Nephron progenitor cell (in vitro differentiated cells): ENCODE results near the gene GNG10.

Source experiments
- DNase-seq: peaks from one replicate; pipeline ENCODE4 v3.0.0; 2021
- H3K27ac Mint-ChIP-seq: 2 replicates; pipeline ENCODE4 v1.8.0; 2021; ENCODE audit warnings: mild to moderate bottlenecking, moderate library complexity, mixed read lengths
- H3K27me3 Mint-ChIP-seq: 2 replicates; pipeline ENCODE4 v1.8.0; 2021; ENCODE audit warnings: mild to moderate bottlenecking, low read depth, mixed read lengths; ENCODE audit not compliant: poor library complexity
- H3K36me3 Mint-ChIP-seq: 2 replicates; pipeline ENCODE4 v1.8.0; 2021; ENCODE audit warnings: low read depth, mixed read lengths
- H3K4me1 Mint-ChIP-seq: 2 replicates; pipeline ENCODE4 v1.8.0; 2021; ENCODE audit warnings: mixed read lengths
- H3K4me3 Mint-ChIP-seq: 2 replicates; pipeline ENCODE4 v1.8.0; 2021; ENCODE audit warnings: mild to moderate bottlenecking, moderate library complexity, mixed read lengths
- H3K9me3 Mint-ChIP-seq: 2 replicates; pipeline ENCODE4 v1.8.0; 2021; ENCODE audit warnings: mild to moderate bottlenecking, moderate library complexity, mixed read lengths
- TF ChIP-seq, protein P1 (sequence below): fragments of 200-600 bp; sonication (generic); IDR thresholded peaks from 2 replicates; pipeline ENCODE4 v1.5.0; 2021; ENCODE audit warnings: antibody characterized with exemption

GNG10 gene

DNA sequence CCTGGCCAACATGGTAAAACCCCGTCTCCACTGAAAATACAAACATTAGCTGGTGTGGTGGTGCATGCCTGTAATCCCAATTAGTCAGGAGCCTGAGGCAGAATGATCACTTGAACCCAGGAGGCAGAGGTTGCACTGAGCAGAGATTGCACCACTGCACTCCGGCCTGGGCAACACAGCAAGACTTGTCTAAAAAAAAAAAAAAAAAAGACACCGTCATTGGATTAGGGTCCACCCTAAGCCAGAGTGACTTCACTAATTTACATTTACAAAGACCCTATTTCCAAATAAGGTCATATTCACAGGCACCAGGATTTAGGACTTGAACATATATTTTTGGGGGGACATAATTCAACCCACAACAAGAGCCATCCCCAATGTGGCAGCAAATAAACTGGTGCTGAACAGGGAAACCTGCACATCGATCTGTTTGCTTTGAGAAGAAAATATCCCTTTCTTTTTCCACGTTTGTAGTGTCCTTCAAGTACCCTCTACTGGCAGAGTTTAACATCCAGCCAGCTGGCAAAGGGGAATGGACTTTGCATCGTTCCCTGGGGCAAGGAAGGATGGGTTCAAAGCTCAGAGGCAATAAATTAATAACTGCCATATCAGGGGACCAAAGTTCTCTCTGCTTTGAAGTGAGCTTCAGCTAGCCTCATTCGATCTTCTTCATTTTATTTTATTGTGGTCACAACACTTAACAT is 34.0 kb upstream of the GNG10 start:
- no peak for DNase-seq
- Mint-ChIP-seq H3K4me3 (no peak overlapping the region), H3K9me3 (peaks cover 8% of the 10 kb centered on the region), H3K36me3 (no peaks in the 10 kb centered on the region), H3K4me1 (peaks cover 6% of the 10 kb centered on the region), H3K27ac (no peak overlapping the region), H3K27me3 (no peaks in the 10 kb centered on the region)
- TF ChIP-seq, protein P1, sequence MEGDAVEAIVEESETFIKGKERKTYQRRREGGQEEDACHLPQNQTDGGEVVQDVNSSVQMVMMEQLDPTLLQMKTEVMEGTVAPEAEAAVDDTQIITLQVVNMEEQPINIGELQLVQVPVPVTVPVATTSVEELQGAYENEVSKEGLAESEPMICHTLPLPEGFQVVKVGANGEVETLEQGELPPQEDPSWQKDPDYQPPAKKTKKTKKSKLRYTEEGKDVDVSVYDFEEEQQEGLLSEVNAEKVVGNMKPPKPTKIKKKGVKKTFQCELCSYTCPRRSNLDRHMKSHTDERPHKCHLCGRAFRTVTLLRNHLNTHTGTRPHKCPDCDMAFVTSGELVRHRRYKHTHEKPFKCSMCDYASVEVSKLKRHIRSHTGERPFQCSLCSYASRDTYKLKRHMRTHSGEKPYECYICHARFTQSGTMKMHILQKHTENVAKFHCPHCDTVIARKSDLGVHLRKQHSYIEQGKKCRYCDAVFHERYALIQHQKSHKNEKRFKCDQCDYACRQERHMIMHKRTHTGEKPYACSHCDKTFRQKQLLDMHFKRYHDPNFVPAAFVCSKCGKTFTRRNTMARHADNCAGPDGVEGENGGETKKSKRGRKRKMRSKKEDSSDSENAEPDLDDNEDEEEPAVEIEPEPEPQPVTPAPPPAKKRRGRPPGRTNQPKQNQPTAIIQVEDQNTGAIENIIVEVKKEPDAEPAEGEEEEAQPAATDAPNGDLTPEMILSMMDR, result no peak

DNA sequence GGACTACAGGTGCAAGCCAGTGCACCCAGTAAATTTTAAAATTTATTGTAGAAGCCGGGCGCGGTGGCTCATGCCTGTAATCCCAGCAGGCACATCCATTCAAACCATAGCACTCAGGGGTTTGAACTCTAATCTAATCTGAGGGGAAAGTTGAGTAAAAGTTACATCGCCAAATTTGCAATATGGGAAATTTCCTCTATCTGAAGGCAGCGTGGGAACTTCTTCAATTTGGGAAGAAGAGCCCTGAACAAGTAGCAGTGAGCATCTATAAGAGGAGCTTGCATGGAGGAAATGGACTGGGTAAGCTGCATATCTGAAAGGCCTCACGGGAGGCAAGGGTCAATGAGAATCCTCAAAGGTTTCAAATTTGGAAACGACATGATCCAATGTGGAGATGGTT is 33.0 kb upstream of the GNG10 start:
- Mint-ChIP-seq H3K4me3 (no peak overlapping the region), H3K27me3 (no peaks in the 10 kb centered on the region)
- TF ChIP-seq, protein P1, result no peak

DNA sequence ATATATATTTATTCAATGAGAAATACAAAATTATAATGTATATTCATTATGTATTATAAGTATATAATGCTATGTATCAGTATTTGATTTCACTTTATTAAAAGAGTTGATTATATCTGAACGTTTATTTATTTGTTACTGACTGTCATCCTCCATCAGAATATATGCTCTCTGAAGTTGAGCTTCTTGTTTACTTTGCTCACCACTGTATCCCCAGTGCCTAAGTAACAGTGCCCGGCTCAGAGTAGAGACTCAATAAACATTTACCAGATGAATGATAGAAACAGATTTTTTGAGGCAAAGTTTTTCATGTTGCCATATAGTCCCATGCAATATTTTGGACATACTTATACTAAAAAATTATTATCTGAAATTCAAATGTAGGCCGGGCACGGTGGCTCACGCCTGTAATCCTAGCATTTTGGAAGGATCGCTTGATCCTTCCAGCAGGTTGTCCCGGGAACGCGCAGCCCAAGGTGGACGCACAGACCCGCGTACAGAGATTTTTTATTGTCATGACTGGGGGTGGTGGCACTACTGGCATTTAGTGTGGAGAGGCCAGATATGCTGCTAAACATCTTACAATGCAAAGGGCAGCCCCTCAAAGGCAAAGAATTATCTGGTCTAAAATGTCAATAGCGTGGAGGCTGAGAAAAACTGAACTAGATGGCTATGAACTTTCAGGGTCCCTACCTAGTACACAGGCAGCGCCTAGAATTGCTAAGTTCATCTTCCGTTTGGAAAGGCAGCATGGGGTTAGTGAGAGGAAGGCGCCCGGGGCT is 31.0 kb upstream of the GNG10 start:
- peak overlapping the region; percentile 94 for H3K4me3 Mint-ChIP-seq
- peak overlapping the region; percentile 90 for H3K27ac Mint-ChIP-seq
- DNase-seq, result peak; percentile 19
- peaks cover 21% of the 10 kb centered on the region for H3K36me3 Mint-ChIP-seq
- peaks cover 29% of the 10 kb centered on the region for H3K4me1 Mint-ChIP-seq
- H3K9me3 Mint-ChIP-seq, result no peaks in the 10 kb centered on the region
- no peaks in the 10 kb centered on the region for H3K27me3 Mint-ChIP-seq
- TF ChIP-seq, protein P1, result no peak

More for the DNA sequence above, 33.0 kb upstream of the GNG10 start:
- Mint-ChIP-seq H3K9me3 (no peaks in the 10 kb centered on the region), H3K4me1 (peaks cover 16% of the 10 kb centered on the region), H3K36me3 (peaks cover 6% of the 10 kb centered on the region), H3K27ac (no peak overlapping the region)
- no peak for DNase-seq

DNA sequence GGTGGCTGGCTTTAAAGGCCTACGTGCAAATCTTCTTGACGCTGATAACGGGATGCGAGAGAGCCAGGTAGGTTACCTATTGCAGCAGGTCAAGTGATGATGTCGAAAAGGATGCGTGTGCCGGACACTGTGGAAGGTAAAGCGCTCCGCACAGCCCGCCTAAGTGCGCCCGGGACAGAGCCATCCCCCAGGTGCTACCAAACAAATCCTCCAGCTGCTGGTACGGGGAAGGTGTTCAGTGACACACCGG is 30.5 kb upstream of the GNG10 start:
- H3K4me3 Mint-ChIP-seq, result peak overlapping the region; percentile 94
- H3K4me1 Mint-ChIP-seq, result peaks cover 29% of the 10 kb centered on the region
- H3K27me3 Mint-ChIP-seq, result no peaks in the 10 kb centered on the region
- DNase-seq, result no peak
- no peaks in the 10 kb centered on the region for H3K9me3 Mint-ChIP-seq
- peaks cover 21% of the 10 kb centered on the region for H3K36me3 Mint-ChIP-seq
- H3K27ac Mint-ChIP-seq, result peak overlapping the region; percentile 90
- TF ChIP-seq, protein P1, result no peak

DNA sequence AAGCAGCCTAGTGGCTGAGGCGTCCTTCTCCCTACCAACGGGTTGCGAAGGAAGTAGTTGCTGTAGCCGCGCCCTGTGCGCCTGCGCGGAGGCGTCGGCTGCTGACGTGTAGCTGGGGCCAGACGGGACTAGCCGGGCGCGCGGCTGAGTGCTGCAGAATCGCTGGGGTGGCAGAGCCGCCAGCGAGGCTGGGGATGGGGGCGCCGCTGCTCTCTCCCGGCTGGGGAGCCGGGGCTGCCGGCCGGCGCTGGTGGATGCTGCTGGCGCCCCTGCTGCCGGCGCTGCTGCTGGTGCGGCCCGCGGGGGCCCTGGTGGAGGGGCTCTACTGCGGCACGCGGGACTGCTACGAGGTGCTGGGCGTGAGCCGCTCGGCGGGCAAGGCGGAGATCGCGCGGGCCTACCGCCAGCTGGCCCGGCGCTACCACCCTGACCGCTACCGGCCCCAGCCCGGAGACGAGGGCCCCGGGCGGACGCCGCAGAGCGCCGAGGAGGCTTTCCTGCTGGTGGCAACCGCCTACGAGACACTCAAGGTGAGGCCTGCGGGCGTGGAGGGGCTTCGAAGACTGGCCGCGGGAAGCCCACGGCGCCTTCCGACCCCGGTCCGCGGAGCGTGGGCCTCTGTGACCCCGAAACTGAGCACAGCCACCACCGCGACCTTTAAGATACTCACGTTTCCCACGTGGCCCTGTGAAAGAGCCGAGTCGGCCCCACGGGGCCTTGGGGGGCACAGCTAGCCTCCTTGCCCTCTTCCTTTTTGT is 30.0 kb upstream of the GNG10 start, which contains the start of gene DNAJC25:
Gene DNAJC25 (plus strand): TSS at position 121 of the 758 bp plus-strand sequence. CDS start 74 bp downstream, at position 195.
- Mint-ChIP-seq H3K4me3 (peak within 1 kb of the TSS; percentile 94), H3K27me3 (no peaks in the 10 kb centered on the region), H3K9me3 (no peaks in the 10 kb centered on the region), H3K4me1 (peaks cover 29% of the 10 kb centered on the region), H3K36me3 (peaks cover 21% of the 10 kb centered on the region), H3K27ac (peak within 1 kb of the TSS; percentile 90)
- TF ChIP-seq, protein P1, result no peak
- DNase-seq, result peak; percentile 95
